CD4-positive, alpha-beta T cell (primary cell): Measurements from ENCODE around the gene ECHDC3. TPM values are rescaled to one million over a fixed set of nuclear protein-coding genes. Genes with fewer than 3 reads are reported as not detected.

Experiments
- ATAC-seq: fragments of 200-7000 bp; cut with Tn5 transposase; one replicate; pipeline ENCODE4 v1.10.0; 2022; ENCODE audit warnings: mild to moderate bottlenecking; ENCODE audit not compliant: poor library complexity
- CTCF ChIA-PET: fragments of 350-600 bp; sonication (Branson Sonifier 250); formaldehyde crosslinking; loops from one replicate; lab custom pipeline; 2021; ENCODE audit warnings: antibody characterized with exemption, inconsistent platforms; lab: Charles Lee
- POLR2A ChIA-PET: fragments of 350-600 bp; sonication (Branson Sonifier 250); formaldehyde crosslinking; loops from one replicate; lab custom pipeline; 2021; ENCODE audit warnings: antibody characterized with exemption, inconsistent platforms; lab: Charles Lee
- DNase-seq, 14 experiments: peaks; one replicate each; pipeline ENCODE4 v3.0.0-alpha.2; 2013 to 2020; ENCODE audit warnings: mixed read lengths in 2 of 14
- H3K27ac ChIP-seq, 2 donors: one replicate each; pipeline versions ENCODE4 v1.5.1 to v1.7.0; 2013; ENCODE audit warnings: low read length in 2 of 2, low read depth in 1 of 2, mild to moderate bottlenecking in 1 of 2
- H3K27me3 ChIP-seq, 2 experiments: 1 replicate in 1 of 2; 2 replicates in 1 of 2; pipeline versions ENCODE4 v1.6.1 to v1.7.0; 2013; ENCODE audit warnings: low read length in 2 of 2, control low read depth in 1 of 2, mild to moderate bottlenecking in 1 of 2, moderate library complexity in 1 of 2; ENCODE audit not compliant: insufficient read depth in 2 of 2, control insufficient read depth in 1 of 2
- H3K36me3 ChIP-seq: one replicate; pipeline ENCODE4 v1.6.1; 2013; ENCODE audit warnings: low read length, control low read depth; ENCODE audit not compliant: insufficient read depth
- H3K4me1 ChIP-seq: one replicate; pipeline ENCODE4 v1.6.1; 2013; ENCODE audit warnings: low read length, control low read depth; ENCODE audit not compliant: insufficient read depth
- H3K4me3 ChIP-seq: one replicate; pipeline ENCODE4 v1.5.1; 2013; ENCODE audit warnings: mild to moderate bottlenecking, low read length, moderate library complexity
- H3K9me3 ChIP-seq, 2 experiments: 1 replicate in 1 of 2; 2 replicates in 1 of 2; pipeline versions ENCODE4 v1.6.1 to v1.7.0; 2013; ENCODE audit warnings: low read length in 2 of 2, mild to moderate bottlenecking in 2 of 2, control low read depth in 1 of 2, moderate library complexity in 1 of 2; ENCODE audit not compliant: control insufficient read depth in 1 of 2, insufficient read depth in 1 of 2
- H3K27ac Mint-ChIP-seq: one replicate; pipeline ENCODE4 v1.8.0; 2020; ENCODE audit warnings: mixed read lengths
- H3K27me3 Mint-ChIP-seq: one replicate; pipeline ENCODE4 v1.8.0; 2021; ENCODE audit warnings: mixed read lengths
- H3K36me3 Mint-ChIP-seq: one replicate; pipeline ENCODE4 v1.8.0; 2021; ENCODE audit warnings: low read depth, mixed read lengths
- H3K4me1 Mint-ChIP-seq: one replicate; pipeline ENCODE4 v1.8.0; 2021; ENCODE audit warnings: low read depth, mixed read lengths
- H3K4me3 Mint-ChIP-seq: one replicate; pipeline ENCODE4 v1.8.0; 2020; ENCODE audit warnings: mild to moderate bottlenecking, mixed read lengths
- H3K9me3 Mint-ChIP-seq: one replicate; pipeline ENCODE4 v1.8.0; 2020; ENCODE audit warnings: mixed read lengths
- intact Hi-C, 2 experiments: fragments of 100-400 bp; cut with DNase I in 1 of 2; cut with micrococcal nuclease in 1 of 2; formaldehyde crosslinking; loops; one replicate each; pipeline versions ENCODE4 v1.15.1 to v1.9.0; 2023 to 2025; cut with DNase I, micrococcal nuclease
- total RNA-seq, 174 experiments: library from RNA in 2 of 174; stranded (reverse) in 2 of 174; gene quantifications; one replicate each; pipeline ENCODE4 v1.2.3 and lab custom pipeline; 2021 to 2026
- TF ChIP-seq, protein P1 (sequence below): fragments of 200-600 bp; IDR thresholded peaks from one replicate; pipeline ENCODE4 v1.8.0; 2022; ENCODE audit warnings: antibody characterized with exemption, mild to moderate bottlenecking

The ECHDC3 gene
- total RNA-seq, 2 experiments from 2014 or later: 1.5 to 1.6 TPM

DNA sequence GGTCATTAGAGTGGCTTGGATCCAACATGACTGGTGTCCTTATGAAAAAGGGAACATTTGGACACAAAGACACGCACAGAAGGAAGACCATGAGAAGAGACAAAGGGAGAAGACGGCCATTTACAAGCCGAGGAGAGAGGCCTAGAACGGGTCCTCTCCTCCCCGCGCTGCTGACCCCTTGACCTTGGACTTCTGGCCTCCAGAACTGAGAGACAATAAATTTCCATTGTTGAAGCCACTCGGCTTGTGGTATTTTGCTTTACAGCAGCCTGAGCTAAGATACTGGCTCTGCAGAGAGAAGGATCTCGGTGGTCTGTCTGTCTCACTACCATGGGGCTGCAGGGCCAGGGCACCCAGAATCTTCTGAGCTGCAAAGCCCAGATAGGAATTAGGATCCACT, 38.1 kb upstream of the ECHDC3 start:
- POLR2A ChIA-PET: no interaction called here
- Mint-ChIP-seq H3K36me3 (no peaks in the 10 kb centered on the region), H3K9me3 (no peaks in the 10 kb centered on the region), H3K4me3 (no peak overlapping the region), H3K27me3 (peaks cover 4% of the 10 kb centered on the region), H3K27ac (no peak overlapping the region), H3K4me1 (no peaks in the 10 kb centered on the region)
- Histone ChIP-seq H3K4me1 (no peaks in the 10 kb centered on the region), H3K9me3 (no peaks in the 10 kb centered on the region), H3K4me3 (no peak overlapping the region), H3K27me3 (no peaks in the 10 kb centered on the region), H3K27ac (no peak overlapping the region), H3K36me3 (no peaks in the 10 kb centered on the region)
- DNase-seq (no peak), ATAC-seq (no peak)
- TF ChIP-seq, protein P1, sequence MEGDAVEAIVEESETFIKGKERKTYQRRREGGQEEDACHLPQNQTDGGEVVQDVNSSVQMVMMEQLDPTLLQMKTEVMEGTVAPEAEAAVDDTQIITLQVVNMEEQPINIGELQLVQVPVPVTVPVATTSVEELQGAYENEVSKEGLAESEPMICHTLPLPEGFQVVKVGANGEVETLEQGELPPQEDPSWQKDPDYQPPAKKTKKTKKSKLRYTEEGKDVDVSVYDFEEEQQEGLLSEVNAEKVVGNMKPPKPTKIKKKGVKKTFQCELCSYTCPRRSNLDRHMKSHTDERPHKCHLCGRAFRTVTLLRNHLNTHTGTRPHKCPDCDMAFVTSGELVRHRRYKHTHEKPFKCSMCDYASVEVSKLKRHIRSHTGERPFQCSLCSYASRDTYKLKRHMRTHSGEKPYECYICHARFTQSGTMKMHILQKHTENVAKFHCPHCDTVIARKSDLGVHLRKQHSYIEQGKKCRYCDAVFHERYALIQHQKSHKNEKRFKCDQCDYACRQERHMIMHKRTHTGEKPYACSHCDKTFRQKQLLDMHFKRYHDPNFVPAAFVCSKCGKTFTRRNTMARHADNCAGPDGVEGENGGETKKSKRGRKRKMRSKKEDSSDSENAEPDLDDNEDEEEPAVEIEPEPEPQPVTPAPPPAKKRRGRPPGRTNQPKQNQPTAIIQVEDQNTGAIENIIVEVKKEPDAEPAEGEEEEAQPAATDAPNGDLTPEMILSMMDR: no peak
- intact Hi-C loops: no loop called here
- CTCF ChIA-PET: no interaction called here

DNA sequence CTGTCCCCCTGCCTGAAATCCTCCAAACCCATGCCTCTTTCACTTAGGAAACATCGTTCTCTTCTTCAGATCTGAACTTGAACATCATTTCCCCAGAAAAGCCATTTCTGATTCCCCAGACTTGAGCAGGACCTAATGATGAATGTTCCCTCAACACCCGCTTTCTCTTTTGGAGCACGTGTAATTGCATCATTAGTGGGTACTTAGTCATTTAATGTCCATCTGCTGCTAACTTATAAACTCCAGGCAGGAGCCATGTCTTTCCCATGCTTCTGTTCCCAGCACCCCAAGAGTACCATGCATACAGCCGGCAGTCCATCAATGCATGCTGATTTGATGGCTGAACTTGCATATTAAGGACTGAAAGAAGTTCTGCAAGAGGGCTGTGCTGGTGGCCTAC, 36.5 kb upstream of the ECHDC3 start:
- Histone ChIP-seq H3K36me3 (no peaks in the 10 kb centered on the region), H3K9me3 (no peaks in the 10 kb centered on the region), H3K4me3 (no peak overlapping the region), H3K4me1 (peaks cover 7% of the 10 kb centered on the region), H3K27ac (no peak overlapping the region), H3K27me3 (no peaks in the 10 kb centered on the region)
- TF ChIP-seq, protein P1: no peak
- Mint-ChIP-seq H3K4me1 (peaks cover 9% of the 10 kb centered on the region), H3K27me3 (peaks cover 8% of the 10 kb centered on the region), H3K4me3 (no peak overlapping the region), H3K36me3 (no peaks in the 10 kb centered on the region), H3K27ac (no peak overlapping the region), H3K9me3 (no peaks in the 10 kb centered on the region)
- intact Hi-C loops: no loop called here
- DNase-seq (no peak), ATAC-seq (no peak)
- ChIA-PET CTCF (interaction anchor here (0.6 kb wide), 1 partner anchor 373 kb away, joined by 3 read pairs; no protein-coding TSS in a partner anchor), POLR2A (no interaction called here)

DNA sequence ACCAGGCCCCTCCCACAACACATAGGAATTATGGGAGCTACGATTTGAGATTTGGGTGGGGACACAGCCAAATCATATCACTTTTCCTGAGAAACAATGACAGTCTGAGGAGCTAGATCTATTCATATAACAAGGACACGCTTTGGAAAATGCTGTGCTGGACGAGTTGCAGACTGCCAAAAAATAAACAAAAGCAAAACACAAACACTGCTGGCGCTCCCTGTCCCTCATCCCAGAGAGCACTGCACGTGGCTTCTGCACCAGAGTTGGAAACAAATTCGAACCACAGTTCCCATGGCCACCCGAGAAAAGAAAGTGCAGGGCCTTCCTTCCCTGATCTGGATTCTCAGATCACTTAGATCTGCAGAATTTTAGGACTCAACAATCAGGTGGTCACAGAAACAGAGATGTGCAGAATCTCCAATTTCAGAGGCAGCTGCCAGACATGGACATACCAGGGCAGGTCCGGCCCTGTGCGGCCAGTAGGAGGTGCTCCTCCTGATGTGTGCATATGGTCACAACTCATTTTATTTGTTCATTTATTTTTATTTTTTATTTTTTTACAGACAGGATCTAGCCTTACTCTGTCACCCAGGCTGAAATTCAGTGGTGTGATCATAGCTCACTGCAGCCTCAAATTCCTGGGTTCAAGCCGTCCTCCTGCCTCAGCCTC, 35.2 kb upstream of the ECHDC3 start:
- DNase-seq (no peak), ATAC-seq (no peak)
- Mint-ChIP-seq H3K4me1 (peaks cover 19% of the 10 kb centered on the region), H3K27me3 (peaks cover 10% of the 10 kb centered on the region), H3K4me3 (no peak overlapping the region), H3K9me3 (no peaks in the 10 kb centered on the region), H3K36me3 (no peaks in the 10 kb centered on the region), H3K27ac (no peak overlapping the region)
- intact Hi-C loops: no loop called here
- TF ChIP-seq, protein P1: no peak
- Histone ChIP-seq H3K27ac (no peak overlapping the region), H3K4me1 (peaks cover 10% of the 10 kb centered on the region), H3K9me3 (no peaks in the 10 kb centered on the region), H3K27me3 (no peaks in the 10 kb centered on the region), H3K36me3 (no peaks in the 10 kb centered on the region), H3K4me3 (no peak overlapping the region)
- ChIA-PET POLR2A (no interaction called here), CTCF (no interaction called here)
